Neuron (in vitro differentiated cells): ENCODE results near the gene LGALS9.

Source experiments
- H2AFZ ChIP-seq: one replicate; pipeline ENCODE4 v1.6.1; 2013; ENCODE audit warnings: low read depth, mild to moderate bottlenecking, inconsistent platforms, low read length, moderate library complexity
- H3K27me3 ChIP-seq: one replicate; pipeline ENCODE4 v1.6.1; 2013; ENCODE audit warnings: low read length; ENCODE audit not compliant: insufficient read depth
- H3K36me3 ChIP-seq: one replicate; pipeline ENCODE4 v1.6.1; 2013; ENCODE audit warnings: low read length; ENCODE audit not compliant: insufficient read depth
- H3K4me1 ChIP-seq: one replicate; pipeline ENCODE4 v1.6.1; 2013; ENCODE audit warnings: low read length; ENCODE audit not compliant: insufficient read depth
- H3K4me3 ChIP-seq: 2 replicates; pipeline ENCODE4 v1.5.1; 2013; ENCODE audit warnings: mild to moderate bottlenecking, low read length, moderate library complexity
- H3K9me3 ChIP-seq: one replicate; pipeline ENCODE4 v1.6.1; 2013; ENCODE audit warnings: low read length

Gene LGALS9

GRCh38 chr17:27608328-27609230 lies 22.4 kb upstream of the LGALS9 start:
- Histone ChIP-seq H3K36me3 (peaks cover 16% of the 10 kb centered on the region), H3K27me3 (no peaks in the 10 kb centered on the region), H3K4me3 (no peak overlapping the region), H3K9me3 (peaks cover 5% of the 10 kb centered on the region), H2AFZ (no peak overlapping the region), H3K4me1 (no peaks in the 10 kb centered on the region)

GRCh38 chr17:27609611-27610303 lies 21.2 kb upstream of the LGALS9 start:
- H2AFZ ChIP-seq, result no peak overlapping the region
- H3K4me1 ChIP-seq, result peaks cover under 1% of the 10 kb centered on the region
- H3K9me3 ChIP-seq, result peaks cover 5% of the 10 kb centered on the region
- no peak overlapping the region for H3K4me3 ChIP-seq
- no peaks in the 10 kb centered on the region for H3K27me3 ChIP-seq
- H3K36me3 ChIP-seq, result peaks cover 16% of the 10 kb centered on the region

GRCh38 chr17:27610304-27610677 lies 20.7 kb upstream of the LGALS9 start:
- H3K9me3 ChIP-seq, result peaks cover 10% of the 10 kb centered on the region
- no peaks in the 10 kb centered on the region for H3K27me3 ChIP-seq
- H3K4me1 ChIP-seq, result peaks cover 6% of the 10 kb centered on the region
- H3K4me3 ChIP-seq, result no peak overlapping the region
- H3K36me3 ChIP-seq, result peaks cover 16% of the 10 kb centered on the region
- H2AFZ ChIP-seq, result no peak overlapping the region

GRCh38 chr17:27612160-27612770 lies 18.7 kb upstream of the LGALS9 start:
- Histone ChIP-seq H3K9me3 (peaks cover 10% of the 10 kb centered on the region), H3K4me3 (no peak overlapping the region), H3K4me1 (peaks cover 9% of the 10 kb centered on the region), H2AFZ (no peak overlapping the region), H3K27me3 (no peaks in the 10 kb centered on the region), H3K36me3 (peaks cover 19% of the 10 kb centered on the region)

- Histone ChIP-seq H3K27me3 (no peaks in the 10 kb centered on the region), H3K36me3 (peaks cover 24% of the 10 kb centered on the region), H3K4me3 (no peak overlapping the region), H3K4me1 (peaks cover 9% of the 10 kb centered on the region), H3K9me3 (peaks cover 10% of the 10 kb centered on the region), H2AFZ (no peak overlapping the region)
These were observed 17.6 kb upstream of the LGALS9 start for GRCh38 chr17:27613433-27613832.

GRCh38 chr17:27615121-27615520 lies 15.9 kb upstream of the LGALS9 start:
- peaks cover 9% of the 10 kb centered on the region for H3K4me1 ChIP-seq
- peaks cover 21% of the 10 kb centered on the region for H3K36me3 ChIP-seq

GRCh38 chr17:27616414-27616813 lies 14.6 kb upstream of the LGALS9 start:
- Histone ChIP-seq H3K27me3 (no peaks in the 10 kb centered on the region), H3K36me3 (peaks cover 22% of the 10 kb centered on the region), H3K9me3 (peaks cover 10% of the 10 kb centered on the region), H3K4me3 (no peak overlapping the region), H3K4me1 (peaks cover 9% of the 10 kb centered on the region), H2AFZ (no peak overlapping the region)

More at GRCh38 chr17:27615121-27615520, 15.9 kb upstream of the LGALS9 start:
- no peak overlapping the region for H2AFZ ChIP-seq
- peaks cover 10% of the 10 kb centered on the region for H3K9me3 ChIP-seq
- no peak overlapping the region for H3K4me3 ChIP-seq
- H3K27me3 ChIP-seq, result no peaks in the 10 kb centered on the region

GRCh38 chr17:27618417-27618816 lies 12.6 kb upstream of the LGALS9 start:
- H2AFZ ChIP-seq, result no peak overlapping the region
- no peaks in the 10 kb centered on the region for H3K27me3 ChIP-seq
- H3K9me3 ChIP-seq, result peaks cover 6% of the 10 kb centered on the region
- H3K36me3 ChIP-seq, result peaks cover 22% of the 10 kb centered on the region
- H3K4me1 ChIP-seq, result peaks cover 9% of the 10 kb centered on the region
- no peak overlapping the region for H3K4me3 ChIP-seq

GRCh38 chr17:27620721-27621120 lies 10.3 kb upstream of the LGALS9 start:
- H3K9me3 ChIP-seq, result no peaks in the 10 kb centered on the region
- peaks cover 1% of the 10 kb centered on the region for H3K4me1 ChIP-seq
- H2AFZ ChIP-seq, result no peak overlapping the region
- no peaks in the 10 kb centered on the region for H3K27me3 ChIP-seq
- peaks cover 23% of the 10 kb centered on the region for H3K36me3 ChIP-seq
- H3K4me3 ChIP-seq, result no peak overlapping the region

- peaks cover 23% of the 10 kb centered on the region for H3K36me3 ChIP-seq
- H3K4me3 ChIP-seq, result no peak overlapping the region
- no peaks in the 10 kb centered on the region for H3K27me3 ChIP-seq
- H3K4me1 ChIP-seq, result no peaks in the 10 kb centered on the region
- peaks cover 2% of the 10 kb centered on the region for H3K9me3 ChIP-seq
- H2AFZ ChIP-seq, result no peak overlapping the region
These were observed 9.5 kb upstream of the LGALS9 start for GRCh38 chr17:27621536-27621935.

GRCh38 chr17:27621942-27622559 lies 8.9 kb upstream of the LGALS9 start:
- Histone ChIP-seq H3K9me3 (peaks cover 2% of the 10 kb centered on the region), H3K27me3 (no peaks in the 10 kb centered on the region), H3K4me3 (no peak overlapping the region)

GRCh38 chr17:27622986-27623385 lies 8.0 kb upstream of the LGALS9 start:
- Histone ChIP-seq H3K4me3 (no peak overlapping the region), H3K27me3 (no peaks in the 10 kb centered on the region), H2AFZ (no peak overlapping the region), H3K9me3 (peaks cover 2% of the 10 kb centered on the region), H3K4me1 (no peaks in the 10 kb centered on the region), H3K36me3 (peaks cover 13% of the 10 kb centered on the region)

More at GRCh38 chr17:27621942-27622559, 8.9 kb upstream of the LGALS9 start:
- peaks cover 18% of the 10 kb centered on the region for H3K36me3 ChIP-seq
- no peaks in the 10 kb centered on the region for H3K4me1 ChIP-seq
- H2AFZ ChIP-seq, result no peak overlapping the region

- Histone ChIP-seq H3K4me3 (no peak overlapping the region), H2AFZ (no peak overlapping the region), H3K4me1 (no peaks in the 10 kb centered on the region), H3K27me3 (no peaks in the 10 kb centered on the region), H3K9me3 (peaks cover 2% of the 10 kb centered on the region), H3K36me3 (peaks cover 7% of the 10 kb centered on the region)
These were observed 7.4 kb upstream of the LGALS9 start for GRCh38 chr17:27623614-27624013.
